Gastroesophageal sphincter (tissue), 3 donors: ENCODE results near the gene KIAA0825.

ENCODE experiments used
- CTCF ChIP-seq, 4 experiments: fragments of 200-600 bp in 2 of 4; fragments of 450-650 bp in 2 of 4; sonication (generic) in 1 of 4; IDR thresholded peaks; one replicate each; pipeline ENCODE4 v1.5.1; 2017 to 2019; ENCODE audit warnings: antibody characterized with exemption in 4 of 4, mild to moderate bottlenecking in 2 of 4, moderate library complexity in 2 of 4
- EP300 ChIP-seq: sonication (generic); formaldehyde crosslinking; IDR thresholded peaks from one replicate; pipeline ENCODE4 v1.6.1; 2017; ENCODE audit warnings: antibody characterized with exemption, mild to moderate bottlenecking
- POLR2A ChIP-seq, 2 donors: fragments of 450-650 bp; IDR thresholded peaks; one replicate each; pipeline ENCODE4 v1.6.1; 2017; ENCODE audit warnings: antibody characterized with exemption in 2 of 2, mild to moderate bottlenecking in 2 of 2, moderate library complexity in 1 of 2
- POLR2AphosphoS5 ChIP-seq: sonication (generic); formaldehyde crosslinking; IDR thresholded peaks from one replicate; pipeline ENCODE4 v1.6.1; 2017; ENCODE audit warnings: antibody characterized with exemption

GRCh38 chr5:94314460-94315131 is 303.8 kb downstream of the KIAA0825 start:
- no peak for TF ChIP-seq POLR2A (IDR thresholded peaks at IDR 0.05)
- TF ChIP-seq CTCF (IDR thresholded peaks at IDR 0.05), result no peak
- TF ChIP-seq POLR2AphosphoS5, result no peak
- no peak for TF ChIP-seq EP300
